WTC11 (cell line): ENCODE measurements around the gene ITGB3. TPM values are rescaled to one million over a fixed set of nuclear protein-coding genes. Genes with fewer than 3 reads are reported as not detected.

ENCODE experiments used
- EMX1 ChIP-seq: fragments of 250-450 bp; sonication (Bioruptor Pico); IDR thresholded peaks from 2 replicates; pipeline ENCODE4 v1.8.0; 2021; ENCODE audit warnings: mild to moderate bottlenecking
- FOXP1 ChIP-seq: sonication (generic); formaldehyde crosslinking; IDR thresholded peaks from 2 replicates; pipeline ENCODE4 v1.8.0; 2022; ENCODE audit warnings: missing genetic modification reagents, mild to moderate bottlenecking, moderate library complexity, borderline replicate concordance
- FOXP4 ChIP-seq: sonication (generic); formaldehyde crosslinking; IDR thresholded peaks from 2 replicates; pipeline ENCODE4 v1.8.0; 2022; ENCODE audit warnings: mild to moderate bottlenecking, missing genetic modification reagents
- MYBL2 ChIP-seq: sonication (generic); formaldehyde crosslinking; IDR thresholded peaks from 2 replicates; pipeline ENCODE4 v1.8.1; 2023; ENCODE audit warnings: mild to moderate bottlenecking, moderate library complexity, missing genetic modification reagents
- NFYB ChIP-seq: sonication (generic); formaldehyde crosslinking; conservative IDR thresholded peaks from 2 replicates; pipeline ENCODE4 v1.8.0; 2022; ENCODE audit warnings: low read depth, missing genetic modification reagents
- NR3C1 ChIP-seq: sonication (generic); formaldehyde crosslinking; conservative IDR thresholded peaks from 2 replicates; pipeline ENCODE4 v1.8.1; 2023; ENCODE audit warnings: low read depth, mild to moderate bottlenecking, missing genetic modification reagents
- PRDM15 ChIP-seq: sonication (generic); formaldehyde crosslinking; IDR thresholded peaks from 2 replicates; pipeline ENCODE4 v1.8.0; 2022; ENCODE audit warnings: missing genetic modification reagents
- SMAD4 ChIP-seq: sonication (generic); formaldehyde crosslinking; IDR thresholded peaks from 2 replicates; pipeline ENCODE4 v1.8.0; 2022; ENCODE audit warnings: mild to moderate bottlenecking, missing genetic modification reagents
- TCF7 ChIP-seq: sonication (generic); formaldehyde crosslinking; IDR thresholded peaks from 2 replicates; pipeline ENCODE4 v1.8.0; 2022; ENCODE audit warnings: mild to moderate bottlenecking, low read depth, missing genetic modification reagents, moderate library complexity
- TEAD1 ChIP-seq: sonication (generic); formaldehyde crosslinking; IDR thresholded peaks from 2 replicates; pipeline ENCODE4 v1.8.0; 2022; ENCODE audit warnings: mild to moderate bottlenecking, missing genetic modification reagents
- total RNA-seq: library from RNA; stranded (reverse); gene quantifications from 3 replicates; pipeline ENCODE4 v1.2.3, GENCODE V29; 2021
- TF ChIP-seq, protein P1 (sequence below): sonication (generic); formaldehyde crosslinking; IDR thresholded peaks from 2 replicates; pipeline ENCODE4 v1.8.1; 2023; ENCODE audit warnings: mild to moderate bottlenecking, missing genetic modification reagents, borderline replicate concordance
- TF ChIP-seq, protein P2 (sequence below): sonication (generic); formaldehyde crosslinking; IDR thresholded peaks from 2 replicates; pipeline ENCODE4 v1.8.1; 2023; ENCODE audit warnings: mild to moderate bottlenecking, missing genetic modification reagents
- TF ChIP-seq, protein P3 (sequence below): sonication (generic); formaldehyde crosslinking; IDR thresholded peaks from 2 replicates; pipeline ENCODE4 v1.8.0; 2022; ENCODE audit warnings: mild to moderate bottlenecking, missing genetic modification reagents
- TF ChIP-seq, protein P4 (sequence below): sonication (generic); formaldehyde crosslinking; IDR thresholded peaks from 2 replicates; pipeline ENCODE4 v1.8.0; 2023; ENCODE audit warnings: missing genetic modification reagents, mild to moderate bottlenecking, borderline replicate concordance
- TF ChIP-seq, protein P5 (sequence below): fragments of 250-450 bp; sonication (Bioruptor Pico); IDR thresholded peaks from 2 replicates; pipeline ENCODE4 v1.9.0; 2021; ENCODE audit warnings: mild to moderate bottlenecking

Gene ITGB3
- total RNA-seq, 1 experiment from 2014 or later: 0.04 TPM

GRCh38 chr17:47323382-47324223 is 70.0 kb downstream of the ITGB3 start, which contains the start of gene EFCAB13 (continued):
- TF ChIP-seq, protein P1, sequence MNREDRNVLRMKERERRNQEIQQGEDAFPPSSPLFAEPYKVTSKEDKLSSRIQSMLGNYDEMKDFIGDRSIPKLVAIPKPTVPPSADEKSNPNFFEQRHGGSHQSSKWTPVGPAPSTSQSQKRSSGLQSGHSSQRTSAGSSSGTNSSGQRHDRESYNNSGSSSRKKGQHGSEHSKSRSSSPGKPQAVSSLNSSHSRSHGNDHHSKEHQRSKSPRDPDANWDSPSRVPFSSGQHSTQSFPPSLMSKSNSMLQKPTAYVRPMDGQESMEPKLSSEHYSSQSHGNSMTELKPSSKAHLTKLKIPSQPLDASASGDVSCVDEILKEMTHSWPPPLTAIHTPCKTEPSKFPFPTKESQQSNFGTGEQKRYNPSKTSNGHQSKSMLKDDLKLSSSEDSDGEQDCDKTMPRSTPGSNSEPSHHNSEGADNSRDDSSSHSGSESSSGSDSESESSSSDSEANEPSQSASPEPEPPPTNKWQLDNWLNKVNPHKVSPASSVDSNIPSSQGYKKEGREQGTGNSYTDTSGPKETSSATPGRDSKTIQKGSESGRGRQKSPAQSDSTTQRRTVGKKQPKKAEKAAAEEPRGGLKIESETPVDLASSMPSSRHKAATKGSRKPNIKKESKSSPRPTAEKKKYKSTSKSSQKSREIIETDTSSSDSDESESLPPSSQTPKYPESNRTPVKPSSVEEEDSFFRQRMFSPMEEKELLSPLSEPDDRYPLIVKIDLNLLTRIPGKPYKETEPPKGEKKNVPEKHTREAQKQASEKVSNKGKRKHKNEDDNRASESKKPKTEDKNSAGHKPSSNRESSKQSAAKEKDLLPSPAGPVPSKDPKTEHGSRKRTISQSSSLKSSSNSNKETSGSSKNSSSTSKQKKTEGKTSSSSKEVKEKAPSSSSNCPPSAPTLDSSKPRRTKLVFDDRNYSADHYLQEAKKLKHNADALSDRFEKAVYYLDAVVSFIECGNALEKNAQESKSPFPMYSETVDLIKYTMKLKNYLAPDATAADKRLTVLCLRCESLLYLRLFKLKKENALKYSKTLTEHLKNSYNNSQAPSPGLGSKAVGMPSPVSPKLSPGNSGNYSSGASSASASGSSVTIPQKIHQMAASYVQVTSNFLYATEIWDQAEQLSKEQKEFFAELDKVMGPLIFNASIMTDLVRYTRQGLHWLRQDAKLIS (CRISPR knock-in tag): peak; percentile 98
- TF ChIP-seq EMX1 (CRISPR knock-in tag): no peak
- TF ChIP-seq MYBL2 (CRISPR knock-in tag): peak; percentile 95; the same call in 1 of the 2 replicates
- TF ChIP-seq FOXP4 (CRISPR knock-in tag): peak; percentile 98
- TF ChIP-seq, protein P2, sequence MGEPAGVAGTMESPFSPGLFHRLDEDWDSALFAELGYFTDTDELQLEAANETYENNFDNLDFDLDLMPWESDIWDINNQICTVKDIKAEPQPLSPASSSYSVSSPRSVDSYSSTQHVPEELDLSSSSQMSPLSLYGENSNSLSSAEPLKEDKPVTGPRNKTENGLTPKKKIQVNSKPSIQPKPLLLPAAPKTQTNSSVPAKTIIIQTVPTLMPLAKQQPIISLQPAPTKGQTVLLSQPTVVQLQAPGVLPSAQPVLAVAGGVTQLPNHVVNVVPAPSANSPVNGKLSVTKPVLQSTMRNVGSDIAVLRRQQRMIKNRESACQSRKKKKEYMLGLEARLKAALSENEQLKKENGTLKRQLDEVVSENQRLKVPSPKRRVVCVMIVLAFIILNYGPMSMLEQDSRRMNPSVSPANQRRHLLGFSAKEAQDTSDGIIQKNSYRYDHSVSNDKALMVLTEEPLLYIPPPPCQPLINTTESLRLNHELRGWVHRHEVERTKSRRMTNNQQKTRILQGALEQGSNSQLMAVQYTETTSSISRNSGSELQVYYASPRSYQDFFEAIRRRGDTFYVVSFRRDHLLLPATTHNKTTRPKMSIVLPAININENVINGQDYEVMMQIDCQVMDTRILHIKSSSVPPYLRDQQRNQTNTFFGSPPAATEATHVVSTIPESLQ (CRISPR knock-in tag): peak; percentile 53; the same call in 1 of the 2 replicates
- peak; percentile 60 for TF ChIP-seq NFYB
- TF ChIP-seq, protein P3, sequence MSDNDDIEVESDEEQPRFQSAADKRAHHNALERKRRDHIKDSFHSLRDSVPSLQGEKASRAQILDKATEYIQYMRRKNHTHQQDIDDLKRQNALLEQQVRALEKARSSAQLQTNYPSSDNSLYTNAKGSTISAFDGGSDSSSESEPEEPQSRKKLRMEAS (CRISPR knock-in tag): peak; percentile 97
- TF ChIP-seq SMAD4 (CRISPR knock-in tag): peak; percentile 68
- peak; percentile 96 for TF ChIP-seq FOXP1
- TF ChIP-seq, protein P4, sequence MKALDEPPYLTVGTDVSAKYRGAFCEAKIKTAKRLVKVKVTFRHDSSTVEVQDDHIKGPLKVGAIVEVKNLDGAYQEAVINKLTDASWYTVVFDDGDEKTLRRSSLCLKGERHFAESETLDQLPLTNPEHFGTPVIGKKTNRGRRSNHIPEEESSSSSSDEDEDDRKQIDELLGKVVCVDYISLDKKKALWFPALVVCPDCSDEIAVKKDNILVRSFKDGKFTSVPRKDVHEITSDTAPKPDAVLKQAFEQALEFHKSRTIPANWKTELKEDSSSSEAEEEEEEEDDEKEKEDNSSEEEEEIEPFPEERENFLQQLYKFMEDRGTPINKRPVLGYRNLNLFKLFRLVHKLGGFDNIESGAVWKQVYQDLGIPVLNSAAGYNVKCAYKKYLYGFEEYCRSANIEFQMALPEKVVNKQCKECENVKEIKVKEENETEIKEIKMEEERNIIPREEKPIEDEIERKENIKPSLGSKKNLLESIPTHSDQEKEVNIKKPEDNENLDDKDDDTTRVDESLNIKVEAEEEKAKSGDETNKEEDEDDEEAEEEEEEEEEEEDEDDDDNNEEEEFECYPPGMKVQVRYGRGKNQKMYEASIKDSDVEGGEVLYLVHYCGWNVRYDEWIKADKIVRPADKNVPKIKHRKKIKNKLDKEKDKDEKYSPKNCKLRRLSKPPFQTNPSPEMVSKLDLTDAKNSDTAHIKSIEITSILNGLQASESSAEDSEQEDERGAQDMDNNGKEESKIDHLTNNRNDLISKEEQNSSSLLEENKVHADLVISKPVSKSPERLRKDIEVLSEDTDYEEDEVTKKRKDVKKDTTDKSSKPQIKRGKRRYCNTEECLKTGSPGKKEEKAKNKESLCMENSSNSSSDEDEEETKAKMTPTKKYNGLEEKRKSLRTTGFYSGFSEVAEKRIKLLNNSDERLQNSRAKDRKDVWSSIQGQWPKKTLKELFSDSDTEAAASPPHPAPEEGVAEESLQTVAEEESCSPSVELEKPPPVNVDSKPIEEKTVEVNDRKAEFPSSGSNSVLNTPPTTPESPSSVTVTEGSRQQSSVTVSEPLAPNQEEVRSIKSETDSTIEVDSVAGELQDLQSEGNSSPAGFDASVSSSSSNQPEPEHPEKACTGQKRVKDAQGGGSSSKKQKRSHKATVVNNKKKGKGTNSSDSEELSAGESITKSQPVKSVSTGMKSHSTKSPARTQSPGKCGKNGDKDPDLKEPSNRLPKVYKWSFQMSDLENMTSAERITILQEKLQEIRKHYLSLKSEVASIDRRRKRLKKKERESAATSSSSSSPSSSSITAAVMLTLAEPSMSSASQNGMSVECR (CRISPR knock-in tag): peak; percentile 97
- TF ChIP-seq TCF7: peak; percentile 85
- TF ChIP-seq, protein P5, sequence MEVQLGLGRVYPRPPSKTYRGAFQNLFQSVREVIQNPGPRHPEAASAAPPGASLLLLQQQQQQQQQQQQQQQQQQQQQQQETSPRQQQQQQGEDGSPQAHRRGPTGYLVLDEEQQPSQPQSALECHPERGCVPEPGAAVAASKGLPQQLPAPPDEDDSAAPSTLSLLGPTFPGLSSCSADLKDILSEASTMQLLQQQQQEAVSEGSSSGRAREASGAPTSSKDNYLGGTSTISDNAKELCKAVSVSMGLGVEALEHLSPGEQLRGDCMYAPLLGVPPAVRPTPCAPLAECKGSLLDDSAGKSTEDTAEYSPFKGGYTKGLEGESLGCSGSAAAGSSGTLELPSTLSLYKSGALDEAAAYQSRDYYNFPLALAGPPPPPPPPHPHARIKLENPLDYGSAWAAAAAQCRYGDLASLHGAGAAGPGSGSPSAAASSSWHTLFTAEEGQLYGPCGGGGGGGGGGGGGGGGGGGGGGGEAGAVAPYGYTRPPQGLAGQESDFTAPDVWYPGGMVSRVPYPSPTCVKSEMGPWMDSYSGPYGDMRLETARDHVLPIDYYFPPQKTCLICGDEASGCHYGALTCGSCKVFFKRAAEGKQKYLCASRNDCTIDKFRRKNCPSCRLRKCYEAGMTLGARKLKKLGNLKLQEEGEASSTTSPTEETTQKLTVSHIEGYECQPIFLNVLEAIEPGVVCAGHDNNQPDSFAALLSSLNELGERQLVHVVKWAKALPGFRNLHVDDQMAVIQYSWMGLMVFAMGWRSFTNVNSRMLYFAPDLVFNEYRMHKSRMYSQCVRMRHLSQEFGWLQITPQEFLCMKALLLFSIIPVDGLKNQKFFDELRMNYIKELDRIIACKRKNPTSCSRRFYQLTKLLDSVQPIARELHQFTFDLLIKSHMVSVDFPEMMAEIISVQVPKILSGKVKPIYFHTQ (CRISPR knock-in tag): no peak
- no peak; the same call in 1 of the 2 replicates for TF ChIP-seq PRDM15 (CRISPR knock-in tag)
- TF ChIP-seq TEAD1 (CRISPR knock-in tag): peak; percentile 98
- TF ChIP-seq NR3C1 (CRISPR knock-in tag): 0 out of 2 replicates have a peak, but pooled peaks have one; percentile 64
